Measurements from ENCODE around the gene SUPT3H.

SUPT3H gene

DNA sequence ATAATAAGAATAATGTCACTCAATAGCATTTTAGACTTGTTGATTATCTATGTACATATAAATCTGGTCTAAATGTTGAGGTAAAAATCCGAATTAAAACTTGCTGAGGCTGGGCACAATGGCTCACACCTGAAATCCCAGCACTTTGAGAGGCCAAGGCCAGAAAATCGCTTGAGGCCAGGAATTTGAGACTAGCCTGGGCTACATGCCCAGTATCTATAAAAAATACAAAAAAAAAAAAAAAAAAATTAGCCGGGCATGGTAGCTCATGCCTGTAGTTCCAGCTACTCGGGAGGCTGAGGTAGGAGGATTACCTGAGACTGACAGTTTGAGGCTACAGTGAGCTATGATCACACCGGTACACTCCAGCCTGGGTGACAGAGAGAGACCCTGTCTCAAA is 34.2 kb upstream of the SUPT3H start:
- intact Hi-C loops (cut with DNase I; ENCODE audit: low total_unique reads): no loop called here
- DNase-seq: no peak
- no peaks in the 10 kb centered on the region for H3K9me3 ChIP-seq
- H3K27ac ChIP-seq: no peak overlapping the region
- H3K4me3 ChIP-seq: no peak overlapping the region
- no peaks in the 10 kb centered on the region for H3K36me3 ChIP-seq
- H3K4me1 ChIP-seq: no peaks in the 10 kb centered on the region
- TF ChIP-seq, protein P1, sequence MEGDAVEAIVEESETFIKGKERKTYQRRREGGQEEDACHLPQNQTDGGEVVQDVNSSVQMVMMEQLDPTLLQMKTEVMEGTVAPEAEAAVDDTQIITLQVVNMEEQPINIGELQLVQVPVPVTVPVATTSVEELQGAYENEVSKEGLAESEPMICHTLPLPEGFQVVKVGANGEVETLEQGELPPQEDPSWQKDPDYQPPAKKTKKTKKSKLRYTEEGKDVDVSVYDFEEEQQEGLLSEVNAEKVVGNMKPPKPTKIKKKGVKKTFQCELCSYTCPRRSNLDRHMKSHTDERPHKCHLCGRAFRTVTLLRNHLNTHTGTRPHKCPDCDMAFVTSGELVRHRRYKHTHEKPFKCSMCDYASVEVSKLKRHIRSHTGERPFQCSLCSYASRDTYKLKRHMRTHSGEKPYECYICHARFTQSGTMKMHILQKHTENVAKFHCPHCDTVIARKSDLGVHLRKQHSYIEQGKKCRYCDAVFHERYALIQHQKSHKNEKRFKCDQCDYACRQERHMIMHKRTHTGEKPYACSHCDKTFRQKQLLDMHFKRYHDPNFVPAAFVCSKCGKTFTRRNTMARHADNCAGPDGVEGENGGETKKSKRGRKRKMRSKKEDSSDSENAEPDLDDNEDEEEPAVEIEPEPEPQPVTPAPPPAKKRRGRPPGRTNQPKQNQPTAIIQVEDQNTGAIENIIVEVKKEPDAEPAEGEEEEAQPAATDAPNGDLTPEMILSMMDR (IDR thresholded peaks at IDR 0.05): no peak
- peaks cover 0 to 25% of the 10 kb centered on the region in 2 donors for H3K27me3 ChIP-seq

DNA sequence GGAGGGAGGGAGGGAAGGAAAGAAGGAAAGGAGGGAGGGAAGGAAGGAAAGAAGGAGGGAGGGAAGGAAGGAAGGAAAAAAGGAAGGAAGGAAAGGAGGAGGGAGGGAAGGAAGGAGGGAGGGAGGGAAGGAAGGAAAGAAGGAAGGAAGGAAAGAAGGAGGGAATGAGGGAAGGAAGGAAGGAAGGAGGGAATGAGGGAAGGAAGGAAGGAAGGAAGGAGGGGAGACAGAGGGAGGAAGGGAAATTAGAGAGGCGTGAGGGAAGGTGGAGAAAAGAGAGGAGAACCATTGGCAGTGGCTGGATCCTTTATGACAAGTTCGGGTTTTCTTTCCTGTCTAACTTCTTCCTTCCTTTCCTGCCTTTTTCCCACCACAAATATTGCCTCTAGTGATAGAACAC is 22.3 kb upstream of the SUPT3H start:
- Histone ChIP-seq H3K27ac (no peak overlapping the region), H3K4me3 (no peak overlapping the region), H3K9me3 (no peaks in the 10 kb centered on the region), H3K4me1 (no peaks in the 10 kb centered on the region), H3K36me3 (no peaks in the 10 kb centered on the region), H3K27me3 (peaks cover 0 to 19% of the 10 kb centered on the region in 2 donors)
- DNase-seq: no peak
- intact Hi-C loops (cut with DNase I; ENCODE audit: low total_unique reads): no loop called here
- TF ChIP-seq, protein P1 (IDR thresholded peaks at IDR 0.05): no peak

DNA sequence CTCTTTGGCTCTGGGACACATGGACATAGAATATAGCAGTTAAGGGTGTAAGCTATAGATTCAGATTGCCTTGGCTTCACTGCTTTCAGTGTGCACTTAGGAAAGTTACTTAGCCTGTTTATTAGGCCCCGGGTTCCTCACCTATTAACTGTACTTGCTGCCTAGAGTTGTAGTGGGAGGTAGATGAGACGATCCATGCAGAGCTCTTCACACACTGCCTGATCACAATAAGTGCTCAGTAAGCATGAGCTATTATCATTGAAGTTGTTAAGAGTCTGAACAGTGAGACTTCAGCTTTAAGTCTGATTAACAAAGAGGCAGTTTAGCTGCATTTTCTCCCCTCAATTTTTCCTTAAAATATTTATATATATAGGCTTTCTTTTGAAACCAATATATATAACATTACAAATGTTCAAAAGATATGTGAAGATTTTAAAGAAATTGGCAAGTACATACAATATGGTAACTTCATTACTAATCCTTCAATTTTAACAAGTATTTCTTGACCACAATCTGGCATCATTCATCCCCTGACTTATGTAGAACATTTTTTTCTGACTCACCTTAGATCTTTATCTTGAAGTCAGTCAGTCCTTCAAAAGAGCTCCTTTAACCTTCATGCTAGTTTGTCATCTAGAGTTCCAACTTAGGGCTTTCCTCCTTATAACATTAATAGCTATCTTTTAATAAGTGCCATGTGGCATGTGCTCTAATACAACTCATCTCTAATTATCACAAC is 20.5 kb upstream of the SUPT3H start:
- Histone ChIP-seq H3K9me3 (no peaks in the 10 kb centered on the region), H3K27ac (no peak overlapping the region), H3K27me3 (peaks cover 0 to 13% of the 10 kb centered on the region in 2 donors), H3K4me1 (no peaks in the 10 kb centered on the region), H3K36me3 (no peaks in the 10 kb centered on the region), H3K4me3 (no peak overlapping the region)
- DNase-seq: no peak
- intact Hi-C loops (cut with DNase I; ENCODE audit: low total_unique reads): no loop called here
- TF ChIP-seq, protein P1 (IDR thresholded peaks at IDR 0.05): no peak

DNA sequence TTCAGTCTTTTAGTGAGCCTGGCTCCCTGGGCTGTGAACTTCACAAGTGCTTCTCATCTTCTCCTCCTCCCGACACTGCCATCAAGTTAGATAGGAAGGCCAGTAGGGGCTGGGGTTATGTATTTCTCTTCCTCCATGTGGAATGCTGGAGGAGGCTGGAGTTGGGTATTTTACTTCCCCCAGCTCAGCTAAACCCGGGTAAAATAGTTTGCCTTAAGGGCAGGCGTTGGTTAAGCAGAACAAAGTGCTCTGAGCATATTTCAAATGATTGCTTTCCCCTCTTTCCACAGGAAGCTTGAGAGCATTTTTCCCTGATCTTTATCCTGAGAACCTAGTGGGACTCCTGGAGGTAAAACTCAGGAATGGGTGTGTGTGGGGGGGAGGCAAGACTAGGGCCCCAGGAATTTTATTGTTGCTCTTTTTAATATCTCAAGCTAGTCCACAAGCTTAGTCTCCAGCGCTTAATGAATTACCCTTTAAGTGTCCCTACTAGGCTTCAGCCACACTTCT is 16.9 kb upstream of the SUPT3H start:
- peaks cover 0 to 3% of the 10 kb centered on the region in 2 donors for H3K27me3 ChIP-seq
- intact Hi-C loops (cut with DNase I; ENCODE audit: low total_unique reads): no loop called here

DNA sequence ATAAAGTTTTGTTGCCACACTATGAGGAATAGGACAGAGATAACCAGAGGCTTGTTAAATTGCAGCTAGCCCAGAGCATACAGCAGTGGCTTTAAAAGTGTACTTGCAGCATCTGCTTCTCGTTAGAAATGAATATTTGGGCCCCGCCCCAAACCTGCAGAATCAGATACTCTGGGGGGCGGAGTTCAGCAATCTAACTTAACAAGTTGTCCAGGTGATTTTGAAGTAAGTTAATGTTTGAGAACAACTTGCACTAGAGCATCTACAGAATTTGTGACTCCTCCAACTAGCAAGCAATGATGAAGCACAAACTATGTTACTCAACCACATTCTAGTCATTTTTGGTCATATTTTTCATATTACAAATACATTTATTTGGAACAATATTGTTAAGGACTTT is 10.6 kb upstream of the SUPT3H start:
- Histone ChIP-seq H3K9me3 (no peaks in the 10 kb centered on the region), H3K4me3 (no peak overlapping the region), H3K36me3 (no peaks in the 10 kb centered on the region), H3K4me1 (no peaks in the 10 kb centered on the region), H3K27me3 (peaks cover 0 to 7% of the 10 kb centered on the region in 2 donors), H3K27ac (no peak overlapping the region)
- intact Hi-C loops (cut with DNase I; ENCODE audit: low total_unique reads): no loop called here
- DNase-seq: no peak
- TF ChIP-seq, protein P1 (IDR thresholded peaks at IDR 0.05): no peak

More for the DNA sequence above, 16.9 kb upstream of the SUPT3H start:
- Histone ChIP-seq H3K9me3 (no peaks in the 10 kb centered on the region), H3K4me3 (no peak overlapping the region), H3K36me3 (no peaks in the 10 kb centered on the region), H3K27ac (no peak overlapping the region), H3K4me1 (no peaks in the 10 kb centered on the region)
- no peak for DNase-seq
- TF ChIP-seq, protein P1 (IDR thresholded peaks at IDR 0.05): no peak

Measured in tibial artery (tissue), 4 donors.